Central memory CD8-positive, alpha-beta T cell (primary cell): Measurements from ENCODE around the gene ALCAM.

ENCODE experiments used
- ATAC-seq: fragments of 150-1000 bp; cut with Tn5 transposase; replicated peaks from 2 replicates; pipeline ENCODE4 v1.10.0; 2022; ENCODE audit warnings: mild to moderate bottlenecking, moderate FRiP score, moderate number of reproducible peaks; ENCODE audit not compliant: poor library complexity, severe bottlenecking; ENCODE audit errors: extremely low read depth
- DNase-seq, 2 donors: peaks; one replicate each; pipeline ENCODE4 v3.0.0; 2021; ENCODE audit warnings: low spot score in 2 of 2
- H3K27ac Mint-ChIP-seq: one replicate; pipeline ENCODE4 v1.8.0; 2022; ENCODE audit warnings: low read depth, mild to moderate bottlenecking, moderate library complexity, mixed read lengths
- H3K27me3 Mint-ChIP-seq: one replicate; pipeline ENCODE4 v1.8.0; 2022; ENCODE audit warnings: mixed read lengths
- H3K36me3 Mint-ChIP-seq: one replicate; pipeline ENCODE4 v1.8.0; 2022; ENCODE audit warnings: mild to moderate bottlenecking, moderate library complexity, mixed read lengths; ENCODE audit not compliant: insufficient read depth
- H3K4me1 Mint-ChIP-seq: one replicate; pipeline ENCODE4 v1.8.0; 2022; ENCODE audit warnings: mixed read lengths
- H3K4me3 Mint-ChIP-seq: one replicate; pipeline ENCODE4 v1.8.0; 2022; ENCODE audit warnings: mild to moderate bottlenecking, moderate library complexity, mixed read lengths
- H3K9me3 Mint-ChIP-seq: one replicate; pipeline ENCODE4 v1.8.0; 2022; ENCODE audit warnings: mixed read lengths

Gene ALCAM

DNA sequence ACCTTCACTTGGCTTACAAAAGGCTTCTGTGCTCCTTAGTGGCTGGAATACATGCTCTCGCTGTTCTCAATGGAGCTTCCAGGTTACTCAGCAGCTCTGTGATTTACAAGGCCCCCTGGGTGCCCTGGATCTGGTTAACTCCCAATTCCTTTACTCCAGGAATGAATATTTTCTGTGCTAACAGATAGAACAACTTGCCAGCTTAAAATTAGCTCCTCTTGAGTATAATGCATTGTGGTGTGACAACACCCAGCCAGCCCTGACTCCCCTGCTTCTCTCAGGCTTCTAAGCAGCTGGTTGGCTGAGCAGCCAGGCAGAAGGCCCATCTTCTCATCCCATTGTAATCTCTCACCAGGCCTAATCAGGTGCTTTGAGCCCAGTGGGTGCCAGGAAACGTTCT, 246.4 kb downstream of the ALCAM start:
- H3K36me3 Mint-ChIP-seq, result no peaks in the 10 kb centered on the region
- H3K27ac Mint-ChIP-seq, result no peak overlapping the region
- DNase-seq, result no peak

DNA sequence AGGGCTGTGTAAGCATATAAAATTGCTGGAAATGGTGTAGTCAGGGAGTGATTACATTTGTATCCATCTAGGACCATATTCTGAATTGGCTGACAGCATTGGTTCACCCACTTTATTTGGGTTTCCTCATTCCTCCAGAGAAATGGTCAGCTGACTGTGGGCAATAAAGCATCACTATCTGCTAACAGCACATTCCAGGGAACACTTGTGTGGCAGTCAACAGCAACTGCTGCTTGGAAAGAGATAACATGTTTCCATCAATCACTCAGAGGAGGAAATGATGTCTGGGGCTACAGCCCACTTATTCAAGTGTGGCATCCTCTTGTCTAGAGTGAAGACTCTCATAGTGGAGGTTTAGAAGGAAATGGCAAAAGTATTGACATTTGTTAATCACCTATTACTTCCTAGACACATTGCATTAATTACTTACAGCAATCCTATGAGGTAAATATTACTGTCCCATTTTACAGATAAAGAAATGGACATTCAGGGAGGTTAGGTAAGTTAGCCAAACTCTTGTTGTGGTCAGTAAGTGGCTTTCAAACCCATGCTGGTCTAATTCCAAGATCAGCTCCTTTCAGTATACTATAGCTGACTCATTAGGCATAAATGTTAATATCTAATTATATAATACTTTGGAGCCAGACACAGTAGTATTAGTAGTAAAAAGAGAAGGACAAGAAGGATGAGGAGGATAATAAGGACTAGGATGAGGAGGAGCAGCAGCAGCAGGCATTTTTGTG, 247.8 kb downstream of the ALCAM start:
- Mint-ChIP-seq H3K4me3 (no peak overlapping the region), H3K9me3 (no peaks in the 10 kb centered on the region), H3K4me1 (no peaks in the 10 kb centered on the region), H3K36me3 (no peaks in the 10 kb centered on the region), H3K27ac (no peak overlapping the region), H3K27me3 (no peaks in the 10 kb centered on the region)
- ATAC-seq (no peak), DNase-seq (no peak)

More for the DNA sequence above, 246.4 kb downstream of the ALCAM start:
- Mint-ChIP-seq H3K9me3 (no peaks in the 10 kb centered on the region), H3K27me3 (no peaks in the 10 kb centered on the region), H3K4me3 (no peak overlapping the region), H3K4me1 (no peaks in the 10 kb centered on the region)
- no peak for ATAC-seq

- no peaks in the 10 kb centered on the region for H3K36me3 Mint-ChIP-seq
These were observed 249.1 kb downstream of the ALCAM start for GRCh38 chr3:105615814-105616213.

GRCh38 chr3:105616374-105617121, 249.8 kb downstream of the ALCAM start:
- Mint-ChIP-seq H3K36me3 (no peaks in the 10 kb centered on the region), H3K4me1 (no peaks in the 10 kb centered on the region), H3K27me3 (no peaks in the 10 kb centered on the region), H3K4me3 (no peak overlapping the region), H3K9me3 (no peaks in the 10 kb centered on the region), H3K27ac (no peak overlapping the region)
- no peak for ATAC-seq
- DNase-seq, result no peak

More at GRCh38 chr3:105615814-105616213, 249.1 kb downstream of the ALCAM start:
- H3K27ac Mint-ChIP-seq, result no peak overlapping the region
- H3K9me3 Mint-ChIP-seq, result no peaks in the 10 kb centered on the region
- ATAC-seq (no peak), DNase-seq (no peak)
- no peak overlapping the region for H3K4me3 Mint-ChIP-seq
- H3K4me1 Mint-ChIP-seq, result no peaks in the 10 kb centered on the region
- no peaks in the 10 kb centered on the region for H3K27me3 Mint-ChIP-seq

- no peak overlapping the region for H3K27ac Mint-ChIP-seq
- ATAC-seq, result no peak
These were observed 251.8 kb downstream of the ALCAM start for GRCh38 chr3:105618556-105618955.

DNA sequence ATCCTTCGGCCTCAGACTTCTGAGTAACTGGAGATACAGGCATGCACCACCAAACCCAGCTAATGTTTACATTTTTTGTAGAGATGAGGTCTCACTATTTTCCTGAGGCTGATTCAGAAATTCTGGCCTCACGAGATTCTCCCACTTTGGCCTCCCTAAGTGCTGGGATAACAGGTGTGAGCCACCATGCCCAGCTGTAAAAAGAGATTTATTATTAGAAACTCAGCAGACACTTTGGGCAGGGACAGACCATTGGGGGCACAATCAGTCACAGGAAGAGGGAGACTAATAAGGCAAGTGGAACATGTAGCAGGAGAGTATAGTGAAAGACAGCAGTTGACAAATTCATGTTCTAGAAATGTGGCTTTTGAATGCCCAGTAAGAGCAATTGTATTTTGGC, 252.9 kb downstream of the ALCAM start:
- Mint-ChIP-seq H3K4me1 (no peaks in the 10 kb centered on the region), H3K27ac (no peak overlapping the region), H3K27me3 (no peaks in the 10 kb centered on the region), H3K36me3 (no peaks in the 10 kb centered on the region), H3K4me3 (no peak overlapping the region), H3K9me3 (no peaks in the 10 kb centered on the region)
- DNase-seq, result no peak
- ATAC-seq, result no peak

More at GRCh38 chr3:105618556-105618955, 251.8 kb downstream of the ALCAM start:
- Mint-ChIP-seq H3K4me1 (no peaks in the 10 kb centered on the region), H3K9me3 (no peaks in the 10 kb centered on the region), H3K36me3 (no peaks in the 10 kb centered on the region), H3K27me3 (no peaks in the 10 kb centered on the region), H3K4me3 (no peak overlapping the region)
- DNase-seq, result no peak

DNA sequence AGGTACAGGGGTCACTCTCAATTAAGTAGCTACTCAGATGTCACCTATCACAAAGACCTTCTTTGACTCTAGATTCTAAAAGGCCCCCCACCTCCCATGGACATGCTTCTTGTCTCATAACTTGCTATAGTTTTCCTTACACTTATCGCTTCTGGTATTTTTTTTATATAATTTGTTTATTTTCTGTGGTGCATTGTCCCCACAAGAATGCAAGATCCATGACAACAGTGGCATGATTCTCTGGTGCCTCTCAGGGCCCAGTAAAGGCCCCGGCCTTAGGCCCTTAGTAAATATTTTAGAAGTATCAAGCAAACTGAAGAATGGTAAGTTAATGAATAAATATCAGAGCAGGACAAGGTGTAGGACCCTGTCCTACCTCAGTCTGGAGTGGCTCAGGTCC, 253.5 kb downstream of the ALCAM start:
- H3K4me1 Mint-ChIP-seq, result no peaks in the 10 kb centered on the region
- H3K36me3 Mint-ChIP-seq, result no peaks in the 10 kb centered on the region
- no peak overlapping the region for H3K4me3 Mint-ChIP-seq
- no peaks in the 10 kb centered on the region for H3K27me3 Mint-ChIP-seq
- ATAC-seq (no peak), DNase-seq (no peak)
- H3K9me3 Mint-ChIP-seq, result no peaks in the 10 kb centered on the region
- H3K27ac Mint-ChIP-seq, result no peak overlapping the region

- Mint-ChIP-seq H3K36me3 (no peaks in the 10 kb centered on the region), H3K27me3 (no peaks in the 10 kb centered on the region), H3K4me3 (no peak overlapping the region), H3K27ac (no peak overlapping the region), H3K4me1 (no peaks in the 10 kb centered on the region), H3K9me3 (no peaks in the 10 kb centered on the region)
- no peak for ATAC-seq
- DNase-seq, result no peak
These were observed 255.5 kb downstream of the ALCAM start for GRCh38 chr3:105622169-105622568.
